ENCODE measurements around the gene EVA1C.
"Not testable (repeated sequence)": the region's sequence is repeated elsewhere in the genome, so short reads cannot be mapped to it uniquely, and the experiment has no call there.

- not testable (repeated sequence) for TF ChIP-seq CTCF, POLR2A (IDR thresholded peaks at IDR 0.05)
Observed at GRCh38 chr21:32450881-32451701, 38.6 kb downstream of the EVA1C start.

All from lower leg skin (tissue), 3 donors.